ENCODE results near the gene FREM2.

Gene FREM2

DNA sequence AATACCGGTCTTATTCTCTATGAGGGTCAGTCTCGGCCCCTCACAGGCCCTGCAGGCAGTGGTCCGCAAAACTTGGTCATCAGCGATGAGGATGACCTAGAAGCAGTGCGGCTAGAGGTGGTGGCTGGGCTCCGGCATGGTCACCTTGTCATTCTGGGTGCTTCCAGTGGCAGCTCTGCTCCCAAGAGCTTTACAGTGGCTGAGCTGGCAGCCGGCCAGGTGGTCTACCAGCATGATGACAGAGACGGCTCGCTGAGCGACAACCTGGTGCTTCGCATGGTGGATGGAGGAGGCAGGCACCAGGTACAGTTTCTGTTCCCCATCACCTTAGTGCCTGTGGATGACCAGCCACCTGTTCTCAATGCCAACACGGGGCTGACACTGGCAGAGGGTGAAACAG is 1.8 kb downstream of the FREM2 start:
- DNase-seq: no peak

DNA sequence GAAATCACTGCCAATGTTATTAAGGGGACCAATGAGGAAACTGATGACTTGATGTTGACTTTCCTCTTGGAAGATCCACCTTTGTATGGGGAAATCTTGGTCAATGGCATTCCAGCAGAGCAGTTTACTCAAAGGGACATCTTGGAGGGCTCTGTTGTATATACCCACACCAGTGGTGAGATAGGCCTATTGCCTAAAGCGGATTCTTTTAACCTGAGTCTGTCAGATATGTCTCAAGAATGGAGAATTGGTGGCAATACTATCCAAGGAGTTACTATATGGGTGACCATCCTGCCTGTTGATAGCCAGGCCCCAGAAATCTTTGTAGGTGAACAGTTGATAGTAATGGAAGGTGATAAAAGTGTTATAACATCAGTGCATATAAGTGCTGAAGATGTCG is 3.4 kb downstream of the FREM2 start:
- DNase-seq: no peak

DNA sequence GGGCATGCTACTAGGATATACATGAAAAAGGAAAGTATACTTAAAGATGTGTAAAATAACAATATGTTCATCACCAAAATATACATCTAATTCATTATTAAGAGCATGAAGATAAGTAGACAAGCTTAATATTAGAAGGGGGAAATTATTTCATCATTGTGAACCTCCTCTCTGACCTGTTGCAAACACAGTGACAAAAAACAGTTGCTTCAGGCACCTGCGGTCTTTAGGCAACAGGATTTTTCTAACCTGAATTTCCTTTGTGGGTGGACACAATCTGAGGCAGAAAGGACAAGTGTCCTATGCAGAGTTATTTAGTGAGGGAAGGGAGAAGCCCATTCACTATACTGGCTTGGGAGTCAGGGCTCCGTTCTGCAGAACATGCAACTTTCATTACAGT is 6.3 kb downstream of the FREM2 start:
- no peak for DNase-seq

DNA sequence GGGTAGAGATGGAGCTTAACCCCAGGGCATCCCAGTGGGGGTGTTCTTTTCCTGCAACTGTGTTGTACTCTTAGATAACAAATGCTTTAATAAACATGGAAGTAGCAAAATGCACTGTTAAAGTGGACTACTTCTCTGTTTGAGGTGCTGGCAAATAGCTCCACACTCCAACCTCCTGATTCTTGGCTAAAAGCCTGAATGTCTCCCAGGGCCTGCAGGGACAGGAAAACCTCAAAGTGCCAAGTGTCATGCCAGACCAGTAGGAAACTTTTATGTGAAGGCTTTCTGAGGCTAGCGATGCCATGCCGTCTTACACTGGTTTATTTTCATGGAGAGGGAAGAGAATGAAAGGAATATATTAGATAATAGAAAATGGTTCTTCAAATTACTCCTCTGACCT is 6.8 kb downstream of the FREM2 start:
- DNase-seq: no peak

DNA sequence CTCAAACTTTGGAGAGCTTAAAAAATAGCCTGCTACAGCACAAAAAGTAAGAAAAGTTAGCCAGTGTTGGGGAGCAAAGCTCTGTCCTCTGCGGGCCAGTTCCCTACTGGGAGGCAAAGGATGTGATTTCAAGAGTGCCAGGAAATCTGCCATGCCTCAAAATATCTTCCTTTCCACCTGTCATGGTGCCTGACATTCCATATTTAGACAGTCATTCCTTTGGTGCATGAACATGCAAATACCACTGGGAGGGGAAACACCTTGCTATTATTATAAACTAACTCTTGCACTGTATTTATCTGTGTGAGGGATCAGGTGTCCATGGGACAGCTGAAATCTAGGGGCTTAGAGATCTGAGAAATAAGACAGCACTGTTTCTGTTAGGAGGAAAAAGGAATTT is 10.3 kb downstream of the FREM2 start:
- DNase-seq: no peak

DNA sequence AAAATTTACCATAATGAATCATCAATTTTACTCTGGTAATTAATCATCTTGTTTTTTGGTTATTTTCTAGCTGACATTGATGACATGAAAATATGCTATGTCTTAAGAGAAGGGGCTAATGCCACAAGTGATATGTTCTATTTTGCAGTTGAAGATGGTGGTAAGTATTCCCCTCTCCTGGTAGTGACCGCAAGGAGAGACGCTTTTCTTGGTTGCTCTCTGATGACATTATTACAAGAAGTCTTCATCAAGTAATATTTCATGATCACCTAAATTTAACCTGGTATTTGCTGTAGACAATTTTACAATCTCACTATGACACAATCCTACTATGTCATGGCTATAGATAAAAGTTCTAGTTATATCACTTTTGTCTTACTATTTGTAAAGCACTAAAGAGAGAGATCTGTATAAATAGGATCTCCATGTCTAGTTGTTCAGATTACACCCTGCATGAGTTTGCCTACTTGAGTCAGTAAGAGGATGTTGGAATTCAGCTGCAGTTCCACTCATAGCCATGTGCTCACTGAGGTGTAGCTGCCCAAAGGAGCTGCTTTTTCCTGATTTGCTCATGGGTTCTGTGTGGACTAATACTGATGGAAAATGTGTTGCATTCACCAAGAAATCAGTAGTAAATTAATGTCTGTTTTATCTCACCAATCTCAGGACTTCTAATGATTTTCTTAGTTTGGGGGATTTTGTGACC is 10.9 kb downstream of the FREM2 start:
- DNase-seq: no peak

DNA sequence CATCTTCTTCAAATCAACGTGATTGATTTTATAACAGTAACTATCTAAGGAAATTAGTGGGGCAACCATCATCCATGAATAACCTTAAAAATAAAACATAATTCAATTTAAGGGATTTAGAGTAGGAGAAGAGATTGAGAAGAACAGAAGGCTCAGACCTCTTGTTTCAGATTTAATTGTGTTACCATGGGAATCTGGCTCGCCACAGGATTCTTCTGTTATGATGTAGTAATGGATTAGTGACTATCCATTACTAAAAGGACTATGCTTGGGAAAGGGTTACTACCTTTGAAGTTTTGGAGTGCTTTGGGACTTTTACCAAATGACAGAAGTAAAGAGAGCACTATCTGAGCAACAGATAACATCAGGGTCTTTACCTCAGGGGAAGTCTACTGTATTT is 13.2 kb downstream of the FREM2 start:
- DNase-seq: no peak

DNA sequence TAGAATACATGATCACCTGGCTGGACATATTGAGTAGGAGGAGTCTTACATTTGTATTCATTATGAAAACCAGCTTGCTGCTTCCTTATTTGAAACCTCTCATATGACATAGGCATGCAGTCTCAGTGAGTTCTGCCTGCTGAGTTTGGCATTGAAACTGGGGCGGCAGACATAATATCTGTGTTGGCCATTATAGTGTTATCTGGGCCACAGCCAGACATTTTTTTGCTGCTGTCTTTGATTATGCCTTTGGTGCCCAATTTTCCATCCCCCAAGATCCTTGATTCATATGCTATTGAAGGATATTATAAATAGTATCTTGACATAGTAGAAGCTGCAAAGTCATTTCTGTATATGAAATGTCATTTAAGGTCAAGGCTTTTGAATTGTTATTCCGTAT is 15.8 kb downstream of the FREM2 start:
- DNase-seq: no peak

DNA sequence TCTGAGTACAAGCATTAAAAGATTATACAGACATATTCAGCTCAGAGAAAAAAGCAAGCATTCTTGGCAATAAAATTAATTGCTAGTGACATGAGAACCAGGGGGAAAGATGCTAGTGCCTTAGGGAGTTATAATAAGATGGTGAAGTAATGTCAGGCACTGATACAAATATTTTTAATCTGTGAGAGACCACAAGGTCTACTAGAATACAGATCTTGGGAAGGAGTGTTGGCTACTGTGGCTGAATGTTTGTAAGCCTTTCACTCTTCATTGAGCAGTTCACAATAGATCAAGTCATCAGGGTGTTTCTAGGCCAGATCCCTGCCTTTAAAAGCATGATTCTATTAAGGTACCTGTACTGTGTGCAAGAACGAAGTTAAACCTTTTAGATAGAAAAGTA is 16.4 kb downstream of the FREM2 start:
- DNase-seq: no peak

DNA sequence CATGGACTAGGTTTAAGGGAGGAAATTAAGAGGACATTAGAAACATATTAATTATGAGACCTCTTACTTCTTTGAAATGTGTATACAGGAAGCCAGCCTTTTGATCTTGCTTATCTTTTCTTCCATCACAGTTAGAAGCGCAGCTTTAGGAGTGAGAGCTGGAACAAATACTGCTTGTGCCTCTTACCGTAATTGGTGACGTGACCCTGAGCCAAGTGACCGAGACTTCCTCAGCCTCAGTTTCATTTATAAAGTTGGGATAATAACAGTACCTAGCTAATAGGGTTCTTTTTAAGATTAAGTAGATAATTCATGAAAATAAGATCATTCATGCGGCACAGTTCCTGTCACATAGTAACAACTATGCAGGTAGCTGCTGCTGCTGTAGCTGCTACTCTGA is 18.5 kb downstream of the FREM2 start:
- no peak for DNase-seq

DNA sequence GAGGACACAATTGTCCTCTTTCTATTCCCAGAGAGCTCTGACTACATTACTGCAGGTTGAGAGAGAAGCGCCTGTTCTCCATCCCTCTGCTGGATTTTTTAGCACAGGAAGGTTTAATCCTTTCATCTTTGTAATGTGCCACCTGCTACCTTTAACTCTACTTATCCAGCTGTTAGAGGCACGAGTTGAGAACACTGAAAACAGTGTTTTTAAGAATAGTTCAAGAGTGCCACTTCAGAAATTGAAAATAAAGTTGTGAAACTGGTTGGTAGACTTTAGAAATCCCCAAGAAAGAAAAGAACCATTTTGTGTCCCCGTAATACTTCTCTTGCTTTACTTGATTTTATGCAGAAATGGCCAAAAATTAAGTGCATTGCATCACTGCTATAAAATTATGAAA is 20.6 kb downstream of the FREM2 start:
- no peak for DNase-seq

DNA sequence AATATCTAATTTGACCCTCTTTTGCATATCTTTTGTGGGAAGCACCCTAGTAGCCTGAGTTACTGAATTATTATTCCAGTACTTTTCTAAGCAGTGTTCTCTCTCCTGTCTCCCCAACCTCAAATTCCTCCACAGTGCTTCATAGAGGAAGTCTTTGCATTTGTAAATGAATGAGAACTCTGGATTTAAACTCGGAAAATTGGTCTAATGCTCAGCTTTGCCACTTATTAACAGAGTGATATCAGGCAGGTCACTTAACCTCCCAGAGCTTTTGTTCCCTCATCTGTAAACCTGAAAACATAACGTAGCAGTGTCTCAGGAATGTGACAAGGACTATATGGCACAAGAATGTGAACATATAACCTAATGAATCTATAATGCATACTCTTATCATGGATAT is 26.2 kb downstream of the FREM2 start:
- DNase-seq: no peak

DNA sequence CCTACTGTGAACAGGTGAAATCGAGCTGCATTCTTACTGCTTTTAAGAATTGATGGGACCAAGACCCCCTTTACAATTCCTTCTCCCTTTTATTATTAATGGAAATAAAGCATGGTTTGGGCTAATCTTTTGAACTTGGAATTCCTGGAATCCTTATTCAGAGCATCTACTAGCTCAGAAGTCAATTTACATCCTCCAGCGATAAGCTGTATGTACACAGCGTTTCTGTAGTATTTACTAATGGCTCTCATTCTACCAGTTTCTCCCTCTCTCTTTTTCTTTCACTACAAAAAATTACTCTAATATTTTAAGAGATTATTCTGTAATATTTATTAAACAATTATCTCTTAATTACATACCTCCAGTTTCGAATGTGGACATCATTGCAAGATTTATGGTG is 31.5 kb downstream of the FREM2 start:
- no peak for DNase-seq

DNA sequence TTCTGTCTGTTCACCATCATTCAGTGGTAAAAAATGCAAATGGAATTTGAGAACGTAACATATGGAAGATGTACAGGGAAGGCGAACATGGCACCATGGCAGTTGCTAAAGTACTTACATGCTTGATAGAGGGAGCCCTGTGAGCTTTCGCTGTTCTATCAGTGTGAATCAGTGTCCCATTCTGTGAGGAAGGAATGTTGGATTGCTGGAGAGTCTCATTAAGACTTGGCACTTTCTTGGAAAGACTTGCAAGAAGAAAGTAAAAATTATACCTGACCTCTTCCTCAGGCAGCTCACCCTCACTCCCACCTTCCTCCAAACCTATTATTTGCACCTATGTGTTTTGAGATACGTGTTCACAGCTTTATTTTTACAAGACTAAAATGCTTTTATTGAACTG is 43.5 kb downstream of the FREM2 start:
- DNase-seq: no peak

DNA sequence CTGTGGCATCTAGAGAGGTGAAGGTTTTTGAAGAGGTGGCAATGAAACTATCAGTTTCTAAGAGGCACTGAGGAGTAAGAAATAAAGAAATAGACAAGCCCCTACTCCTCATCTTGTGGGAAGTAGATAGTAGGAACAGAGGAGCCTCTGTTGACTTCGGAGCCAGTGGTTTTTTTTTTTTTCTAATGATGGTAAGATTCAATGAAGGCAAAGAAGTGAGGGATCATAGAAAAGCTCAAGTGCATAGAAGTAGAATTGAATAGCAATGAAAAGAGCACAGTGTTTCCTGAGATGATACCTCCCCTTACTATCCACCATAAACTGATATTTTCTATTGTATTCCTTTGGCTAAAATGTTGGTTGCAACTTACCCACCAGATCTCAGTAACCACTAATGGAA is 46.3 kb downstream of the FREM2 start:
- no peak for DNase-seq

DNA sequence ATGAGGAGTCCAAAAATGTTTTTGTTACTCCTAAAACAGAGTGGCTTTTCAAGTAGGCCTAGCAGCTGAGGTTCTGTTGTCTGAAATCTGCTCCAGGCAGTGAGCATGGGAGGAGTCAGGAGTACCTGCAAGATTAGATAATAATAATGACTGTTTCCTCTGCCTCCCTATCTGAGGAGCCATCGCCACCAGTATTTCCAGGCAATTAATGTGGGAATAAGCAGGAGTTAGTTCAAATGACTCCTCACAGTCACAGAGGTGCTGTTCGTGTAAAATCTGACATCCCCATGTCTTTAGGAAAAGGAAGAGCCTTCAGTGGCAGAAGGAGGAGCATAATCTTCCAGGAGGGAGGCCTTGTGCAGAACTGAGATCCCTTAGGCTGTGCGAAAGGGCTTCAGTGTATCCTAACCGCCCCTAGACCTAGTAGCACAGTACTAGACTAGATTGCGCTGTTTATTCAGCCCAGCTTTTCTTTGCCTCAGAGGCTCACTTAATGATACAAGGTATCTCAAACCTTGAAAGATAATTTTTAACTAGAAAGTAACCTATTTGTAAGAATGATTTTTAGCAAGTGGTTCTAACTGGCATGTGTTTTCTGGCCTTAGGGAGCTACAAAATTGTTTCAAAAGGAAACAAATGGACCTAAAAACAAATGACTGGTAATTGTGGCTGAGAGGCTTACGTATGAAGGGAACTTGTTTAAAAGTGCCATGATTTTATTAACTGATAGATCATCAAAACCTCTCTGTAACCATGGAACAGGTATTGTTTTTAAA is 49.0 kb downstream of the FREM2 start:
- no peak for DNase-seq

DNA sequence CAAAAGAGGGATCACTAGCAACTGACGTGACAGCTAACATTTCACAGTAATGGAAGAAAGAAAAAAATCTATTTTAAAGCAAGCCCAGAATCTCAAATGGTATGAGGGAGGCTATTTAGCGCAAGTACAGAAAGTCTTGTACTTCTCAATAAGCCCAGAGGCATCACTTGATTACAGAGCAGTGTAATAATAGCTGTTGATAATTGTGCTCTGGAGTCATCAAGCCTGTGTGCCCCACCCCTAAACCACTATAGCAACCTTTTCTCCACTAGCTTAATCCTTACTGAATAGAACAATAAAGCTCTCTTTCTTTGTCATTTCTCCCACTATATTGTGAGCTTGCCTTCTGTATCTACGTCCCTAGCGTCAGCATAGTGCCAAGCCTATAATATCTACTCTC is 56.6 kb downstream of the FREM2 start:
- no peak for DNase-seq

DNA sequence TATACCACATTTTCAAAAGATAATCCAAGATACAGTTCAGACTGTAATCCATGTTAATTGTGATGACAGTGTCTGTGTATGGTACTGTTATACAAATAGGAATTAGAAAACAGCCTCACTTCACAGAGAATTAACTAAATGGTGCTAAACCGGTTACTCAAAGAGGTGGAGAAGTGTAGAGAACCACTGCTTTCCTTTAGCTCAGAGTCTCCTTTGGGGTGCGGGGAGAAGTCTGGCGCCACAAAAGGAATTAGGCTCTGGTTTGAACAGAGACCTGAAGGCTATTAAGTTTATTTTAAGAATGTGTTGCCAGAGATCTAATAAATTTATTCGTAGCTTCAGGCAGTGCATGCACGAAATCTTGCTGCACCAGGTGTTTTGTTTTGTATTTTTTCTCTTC is 65.8 kb downstream of the FREM2 start:
- no peak for DNase-seq

DNA sequence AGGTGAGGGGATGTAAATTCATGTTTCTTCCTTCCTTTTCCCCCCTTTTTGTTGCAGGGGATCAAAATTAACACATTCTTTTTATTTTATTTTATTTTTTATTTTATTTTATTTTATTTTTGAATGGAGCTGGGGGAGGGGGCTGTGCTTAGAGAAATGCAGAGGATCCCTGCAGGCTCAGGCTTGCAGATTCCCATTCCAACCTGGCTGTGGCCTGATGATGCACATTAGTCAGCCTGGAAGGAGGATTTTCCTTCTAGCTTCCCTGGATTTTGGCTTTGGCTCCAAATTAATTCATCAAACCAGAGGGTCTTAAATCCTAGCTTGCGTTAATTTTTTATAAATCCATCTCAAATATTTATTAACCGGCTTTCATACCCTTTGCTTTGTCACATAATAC is 67.0 kb downstream of the FREM2 start:
- DNase-seq: no peak

DNA sequence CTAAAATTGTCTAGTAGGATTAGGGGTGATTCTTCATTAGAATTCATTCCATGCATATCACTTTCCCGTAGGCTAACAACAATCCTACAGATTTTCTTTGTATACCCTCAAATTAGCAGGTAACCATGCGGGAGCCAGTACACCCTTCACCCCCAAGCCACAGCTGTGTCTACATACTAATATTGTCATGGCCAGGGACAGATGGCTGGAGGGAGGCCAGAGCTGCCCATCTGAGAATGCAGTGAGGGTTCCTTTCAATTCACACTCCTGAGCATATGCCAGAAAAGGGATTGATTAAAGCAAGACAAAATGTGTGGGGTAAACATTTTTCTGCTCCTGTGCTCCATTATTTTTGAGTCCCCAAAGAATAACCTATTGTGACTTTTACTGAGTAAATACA is 68.9 kb downstream of the FREM2 start:
- DNase-seq: no peak

DNA sequence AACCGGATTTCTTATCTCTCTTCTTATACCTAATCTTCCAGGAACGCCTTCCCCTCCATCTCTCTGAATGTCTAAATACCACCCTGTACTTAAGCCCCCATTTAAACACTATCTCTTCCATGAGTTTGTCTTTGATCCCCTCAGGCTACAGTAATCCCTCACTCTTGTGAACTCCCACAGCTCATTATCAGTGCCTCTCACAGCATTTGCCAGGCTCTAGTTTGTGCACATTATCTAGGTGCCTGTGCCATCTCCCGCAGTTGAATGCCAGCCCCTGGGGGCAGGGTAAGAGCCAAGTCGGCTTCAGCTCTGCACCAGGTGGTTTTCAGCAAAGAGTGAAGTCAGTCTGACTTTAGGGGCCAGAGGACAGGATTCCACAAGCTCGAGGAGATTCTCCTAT is 71.4 kb downstream of the FREM2 start:
- DNase-seq: no peak

DNA sequence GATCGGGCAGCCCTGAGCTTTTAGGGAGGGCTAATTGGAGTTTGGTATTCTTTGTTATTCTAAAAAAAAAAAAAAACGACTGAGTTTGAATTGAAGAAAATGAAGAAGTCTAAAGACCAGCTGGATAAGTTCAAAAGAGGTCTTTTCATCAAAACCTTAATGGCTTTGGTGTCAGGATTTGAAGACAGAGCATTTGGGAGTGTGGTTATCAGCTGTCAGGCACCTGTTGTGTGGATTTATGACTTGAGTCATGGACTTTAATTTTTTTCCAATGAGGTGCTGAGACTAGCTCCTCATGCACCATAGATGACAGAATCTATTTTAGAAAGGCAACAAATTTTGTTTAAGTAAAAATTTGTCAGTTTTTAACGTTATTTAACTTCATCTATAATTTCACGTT is 72.5 kb downstream of the FREM2 start:
- DNase-seq: no peak

DNA sequence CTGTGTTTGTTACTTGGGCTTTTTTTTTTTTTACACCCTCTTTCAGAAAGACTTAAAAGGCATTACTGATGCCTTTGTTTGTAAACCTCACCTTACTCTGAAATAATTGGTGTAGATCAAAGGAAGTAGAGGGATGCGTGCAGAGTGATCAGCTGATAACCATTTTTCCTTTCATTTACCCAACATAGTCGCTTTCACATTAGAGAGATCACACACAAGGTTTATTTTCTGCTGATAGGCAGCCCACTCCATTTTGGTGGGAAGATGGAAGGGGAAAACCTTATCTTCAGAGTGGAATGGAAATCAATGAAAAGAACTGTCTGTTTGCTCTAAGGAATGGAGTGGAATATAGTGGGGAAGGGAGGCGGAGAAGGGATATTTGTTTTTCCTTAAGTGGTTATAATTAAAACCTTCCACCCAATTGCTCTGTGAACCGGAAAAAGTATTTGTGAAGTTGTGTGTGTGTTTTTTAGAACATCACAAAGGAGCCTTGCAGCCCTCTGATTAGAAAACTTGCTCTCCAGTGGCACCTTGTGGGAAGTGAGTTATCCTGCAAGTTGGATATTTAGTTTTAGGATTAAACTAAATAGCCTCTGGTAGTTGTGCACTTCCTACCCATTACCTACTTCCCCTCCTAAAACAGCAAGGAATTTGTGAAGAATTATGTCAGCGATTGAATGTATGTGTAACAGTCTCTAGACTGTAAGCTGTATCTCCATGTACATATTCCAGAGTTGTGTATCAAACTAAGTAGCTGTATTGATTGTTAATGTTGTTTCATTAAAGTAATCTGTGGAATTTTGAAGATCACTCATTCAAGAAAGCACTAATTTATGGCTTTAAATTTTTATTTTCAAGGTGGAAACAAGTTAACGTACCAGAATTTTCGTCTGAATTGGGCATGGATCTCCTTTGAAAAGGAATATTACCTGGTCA is 76.8 kb downstream of the FREM2 start:
- DNase-seq: no peak

DNA sequence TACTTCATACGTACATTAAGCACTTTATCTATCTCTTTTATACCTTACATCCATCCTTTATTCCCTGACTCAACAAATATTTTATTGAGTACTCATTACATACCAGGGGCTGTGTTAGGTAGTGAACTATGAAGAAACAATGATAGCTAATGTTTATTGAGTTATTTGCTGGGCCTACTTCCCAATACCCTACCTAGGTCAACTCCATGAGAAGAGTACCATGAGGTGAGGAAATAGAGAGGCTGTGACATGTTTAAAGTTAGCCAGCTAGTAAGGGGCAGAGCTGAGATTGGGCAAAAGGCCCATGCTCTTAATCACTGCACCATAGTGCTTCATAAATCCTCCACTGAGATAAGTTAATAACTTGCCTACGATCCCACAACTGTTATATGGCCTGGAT is 79.9 kb downstream of the FREM2 start:
- no peak for DNase-seq

Measured in activated CD8-positive, alpha-beta memory T cell treated with anti-CD3 and anti-CD28 coated beads, Interleukin-2, amount 50 U/mL, for 48 hours (primary cell).